ENCODE data around the gene OMG.

DNA sequence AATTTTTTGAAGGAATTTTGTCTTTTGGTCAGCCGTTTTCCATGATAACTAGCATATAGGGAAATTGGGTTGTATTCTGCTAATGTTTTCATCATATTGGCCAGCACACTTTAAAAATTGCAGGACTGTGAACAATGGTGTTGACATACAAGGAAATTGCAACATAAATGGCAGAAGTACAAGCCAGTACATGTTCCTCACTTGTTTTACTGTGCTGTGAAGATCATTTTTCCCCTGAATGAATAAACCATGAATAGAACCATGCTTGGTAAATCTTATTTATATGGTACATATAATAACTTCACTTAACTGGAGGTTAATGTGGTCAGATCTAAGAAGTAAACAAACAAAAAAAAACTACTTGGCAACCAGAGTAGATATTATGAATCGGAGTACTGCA lies 22.8 kb downstream of the OMG start:
- TF ChIP-seq, protein P1, sequence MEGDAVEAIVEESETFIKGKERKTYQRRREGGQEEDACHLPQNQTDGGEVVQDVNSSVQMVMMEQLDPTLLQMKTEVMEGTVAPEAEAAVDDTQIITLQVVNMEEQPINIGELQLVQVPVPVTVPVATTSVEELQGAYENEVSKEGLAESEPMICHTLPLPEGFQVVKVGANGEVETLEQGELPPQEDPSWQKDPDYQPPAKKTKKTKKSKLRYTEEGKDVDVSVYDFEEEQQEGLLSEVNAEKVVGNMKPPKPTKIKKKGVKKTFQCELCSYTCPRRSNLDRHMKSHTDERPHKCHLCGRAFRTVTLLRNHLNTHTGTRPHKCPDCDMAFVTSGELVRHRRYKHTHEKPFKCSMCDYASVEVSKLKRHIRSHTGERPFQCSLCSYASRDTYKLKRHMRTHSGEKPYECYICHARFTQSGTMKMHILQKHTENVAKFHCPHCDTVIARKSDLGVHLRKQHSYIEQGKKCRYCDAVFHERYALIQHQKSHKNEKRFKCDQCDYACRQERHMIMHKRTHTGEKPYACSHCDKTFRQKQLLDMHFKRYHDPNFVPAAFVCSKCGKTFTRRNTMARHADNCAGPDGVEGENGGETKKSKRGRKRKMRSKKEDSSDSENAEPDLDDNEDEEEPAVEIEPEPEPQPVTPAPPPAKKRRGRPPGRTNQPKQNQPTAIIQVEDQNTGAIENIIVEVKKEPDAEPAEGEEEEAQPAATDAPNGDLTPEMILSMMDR (tag by site-specific recombination; IDR thresholded peaks at IDR 0.05) = no peak
- TF ChIP-seq, protein P2, sequence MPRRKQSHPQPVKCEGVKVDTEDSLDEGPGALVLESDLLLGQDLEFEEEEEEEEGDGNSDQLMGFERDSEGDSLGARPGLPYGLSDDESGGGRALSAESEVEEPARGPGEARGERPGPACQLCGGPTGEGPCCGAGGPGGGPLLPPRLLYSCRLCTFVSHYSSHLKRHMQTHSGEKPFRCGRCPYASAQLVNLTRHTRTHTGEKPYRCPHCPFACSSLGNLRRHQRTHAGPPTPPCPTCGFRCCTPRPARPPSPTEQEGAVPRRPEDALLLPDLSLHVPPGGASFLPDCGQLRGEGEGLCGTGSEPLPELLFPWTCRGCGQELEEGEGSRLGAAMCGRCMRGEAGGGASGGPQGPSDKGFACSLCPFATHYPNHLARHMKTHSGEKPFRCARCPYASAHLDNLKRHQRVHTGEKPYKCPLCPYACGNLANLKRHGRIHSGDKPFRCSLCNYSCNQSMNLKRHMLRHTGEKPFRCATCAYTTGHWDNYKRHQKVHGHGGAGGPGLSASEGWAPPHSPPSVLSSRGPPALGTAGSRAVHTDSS (tag by site-specific recombination; IDR thresholded peaks at IDR 0.05) = no peak
- no peak for TF ChIP-seq YY1 (tag by site-specific recombination; IDR thresholded peaks at IDR 0.05)
- no peak for TF ChIP-seq IKZF3 (tag by site-specific recombination; IDR thresholded peaks at IDR 0.05)
- no peak for TF ChIP-seq GLI4 (tag by site-specific recombination; IDR thresholded peaks at IDR 0.05)
- no peak for TF ChIP-seq SCRT1 (tag by site-specific recombination; IDR thresholded peaks at IDR 0.05; ENCODE audit: borderline replicate concordance)
- TF ChIP-seq MZF1 (tag by site-specific recombination; IDR thresholded peaks at IDR 0.05; ENCODE audit: borderline replicate concordance) = no peak

Data from HEK293 (cell line).